DOHH2 (cell line): ENCODE results near the gene COX4I1.

Experiments
- H3F3A ChIP-seq: fragments of 200-600 bp; sonication (generic), shearing (Covaris generic); 2 replicates; pipeline ENCODE4 v1.6.0; 2016; ENCODE audit warnings: antibody characterized with exemption, mild to moderate bottlenecking; ENCODE audit not compliant: control insufficient read depth, insufficient read depth
- H3K27ac ChIP-seq: fragments of 200-600 bp; sonication (generic); 2 replicates; pipeline ENCODE4 v1.5.1; 2014; ENCODE audit warnings: low read depth, mild to moderate bottlenecking, low read length, moderate library complexity
- H3K27me3 ChIP-seq: fragments of 200-600 bp; sonication (generic); 2 replicates; pipeline ENCODE4 v1.6.1; 2014; ENCODE audit warnings: mild to moderate bottlenecking, low read length, mixed read lengths; ENCODE audit not compliant: control insufficient read depth
- H3K36me3 ChIP-seq: fragments of 200-600 bp; sonication (generic); 2 replicates; pipeline ENCODE4 v1.6.1; 2014; ENCODE audit warnings: mild to moderate bottlenecking, low read length, moderate library complexity, mixed read lengths; ENCODE audit not compliant: control insufficient read depth
- H3K4me1 ChIP-seq: fragments of 200-600 bp; sonication (generic); 2 replicates; pipeline ENCODE4 v1.6.1; 2014; ENCODE audit warnings: mild to moderate bottlenecking, low read length, mixed read lengths; ENCODE audit not compliant: control insufficient read depth
- H3K4me2 ChIP-seq: fragments of 200-600 bp; sonication (generic); 2 replicates; pipeline ENCODE4 v1.6.0; 2014; ENCODE audit warnings: mild to moderate bottlenecking, low read length, moderate library complexity
- H3K4me3 ChIP-seq: fragments of 200-600 bp; sonication (generic); 2 replicates; pipeline ENCODE4 v1.5.1; 2014; ENCODE audit warnings: mild to moderate bottlenecking, low read length, mixed read lengths
- H3K79me2 ChIP-seq: fragments of 200-600 bp; sonication (generic); 2 replicates; pipeline ENCODE4 v1.6.1; 2014; ENCODE audit warnings: mild to moderate bottlenecking, low read length, mixed read lengths; ENCODE audit not compliant: control insufficient read depth
- H3K9me2 ChIP-seq: fragments of 200-600 bp; sonication (generic); replicated peaks from 2 replicates; pipeline ENCODE4 v1.6.1; 2014; ENCODE audit warnings: mild to moderate bottlenecking, low read length, mixed read lengths; ENCODE audit not compliant: control insufficient read depth
- H3K9me3 ChIP-seq: fragments of 200-600 bp; sonication (generic); 2 replicates; pipeline ENCODE4 v1.6.1; 2014; ENCODE audit warnings: antibody characterized with exemption, low read length, mixed read lengths; ENCODE audit not compliant: control insufficient read depth, insufficient read depth
- H4K20me1 ChIP-seq: fragments of 200-600 bp; sonication (generic); 2 replicates; pipeline ENCODE4 v1.6.0; 2014; ENCODE audit warnings: low read depth, mild to moderate bottlenecking, antibody characterized with exemption, low read length, moderate library complexity; ENCODE audit not compliant: control insufficient read depth, insufficient read depth
- EZH2phosphoT487 ChIP-seq: fragments of 200-600 bp; sonication (generic); IDR thresholded peaks from 2 replicates; pipeline ENCODE4 v1.6.1; 2017; ENCODE audit warnings: borderline replicate concordance, mild to moderate bottlenecking, antibody characterized with exemption, low read length, moderate library complexity, mixed read lengths
- TF ChIP-seq, protein P1 (sequence below): fragments of 200-600 bp; sonication (generic); IDR thresholded peaks from one replicate; pipeline ENCODE4 v1.5.1; 2014; ENCODE audit warnings: antibody characterized with exemption, mild to moderate bottlenecking, low read depth, low read length; ENCODE audit not compliant: poor library complexity, severe bottlenecking

COX4I1 gene

GRCh38 chr16:85848986-85849385 is 49.5 kb downstream of the COX4I1 start:
- Histone ChIP-seq H3K79me2 (no peaks in the 10 kb centered on the region), H3K4me2 (no peak overlapping the region), H3K4me1 (peaks cover 20% of the 10 kb centered on the region), H3F3A (no peaks in the 10 kb centered on the region), H4K20me1 (no peaks in the 10 kb centered on the region), H3K27ac (no peak overlapping the region), H3K4me3 (no peak overlapping the region), H3K9me2 (no peaks in the 10 kb centered on the region), H3K9me3 (no peaks in the 10 kb centered on the region), H3K36me3 (no peaks in the 10 kb centered on the region), H3K27me3 (no peaks in the 10 kb centered on the region)
- TF ChIP-seq, protein P1, sequence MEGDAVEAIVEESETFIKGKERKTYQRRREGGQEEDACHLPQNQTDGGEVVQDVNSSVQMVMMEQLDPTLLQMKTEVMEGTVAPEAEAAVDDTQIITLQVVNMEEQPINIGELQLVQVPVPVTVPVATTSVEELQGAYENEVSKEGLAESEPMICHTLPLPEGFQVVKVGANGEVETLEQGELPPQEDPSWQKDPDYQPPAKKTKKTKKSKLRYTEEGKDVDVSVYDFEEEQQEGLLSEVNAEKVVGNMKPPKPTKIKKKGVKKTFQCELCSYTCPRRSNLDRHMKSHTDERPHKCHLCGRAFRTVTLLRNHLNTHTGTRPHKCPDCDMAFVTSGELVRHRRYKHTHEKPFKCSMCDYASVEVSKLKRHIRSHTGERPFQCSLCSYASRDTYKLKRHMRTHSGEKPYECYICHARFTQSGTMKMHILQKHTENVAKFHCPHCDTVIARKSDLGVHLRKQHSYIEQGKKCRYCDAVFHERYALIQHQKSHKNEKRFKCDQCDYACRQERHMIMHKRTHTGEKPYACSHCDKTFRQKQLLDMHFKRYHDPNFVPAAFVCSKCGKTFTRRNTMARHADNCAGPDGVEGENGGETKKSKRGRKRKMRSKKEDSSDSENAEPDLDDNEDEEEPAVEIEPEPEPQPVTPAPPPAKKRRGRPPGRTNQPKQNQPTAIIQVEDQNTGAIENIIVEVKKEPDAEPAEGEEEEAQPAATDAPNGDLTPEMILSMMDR, result no peak

DNA sequence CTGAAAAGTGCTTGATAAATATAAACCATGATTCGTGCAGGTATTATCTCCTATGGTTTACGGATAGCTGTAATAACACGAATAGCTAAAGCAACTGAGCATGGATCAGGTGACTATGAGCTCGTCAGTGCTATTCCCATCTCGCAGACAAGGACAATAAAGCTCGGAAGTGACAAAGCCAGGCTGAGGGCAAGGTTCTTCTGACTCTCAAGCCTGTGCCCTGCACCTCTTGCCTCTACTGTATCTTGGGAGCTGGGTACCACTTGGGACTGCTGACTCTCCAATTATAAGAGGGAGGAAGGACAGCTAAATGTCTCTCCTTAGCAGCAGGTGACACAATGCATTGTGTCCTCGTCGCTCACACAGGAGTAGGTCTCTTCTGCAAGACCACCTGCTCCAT is 49.9 kb downstream of the COX4I1 start:
- no peaks in the 10 kb centered on the region for H3K36me3 ChIP-seq
- no peak overlapping the region for H3K4me3 ChIP-seq
- H3K27ac ChIP-seq, result no peak overlapping the region
- H3K4me2 ChIP-seq, result no peak overlapping the region
- TF ChIP-seq EZH2phosphoT487, result no peak
- TF ChIP-seq, protein P1, result no peak
- no peaks in the 10 kb centered on the region for H3K9me2 ChIP-seq
- H3K4me1 ChIP-seq, result peaks cover 24% of the 10 kb centered on the region
- H3K27me3 ChIP-seq, result no peaks in the 10 kb centered on the region
- no peaks in the 10 kb centered on the region for H4K20me1 ChIP-seq
- H3K79me2 ChIP-seq, result no peaks in the 10 kb centered on the region
- H3K9me3 ChIP-seq, result no peaks in the 10 kb centered on the region
- H3F3A ChIP-seq, result no peaks in the 10 kb centered on the region

GRCh38 chr16:85850344-85850880 is 50.9 kb downstream of the COX4I1 start:
- H3K4me3 ChIP-seq, result no peak overlapping the region
- no peaks in the 10 kb centered on the region for H3K79me2 ChIP-seq
- peaks cover 3% of the 10 kb centered on the region; the same call in 1 of the 2 replicates for H3K9me3 ChIP-seq
- H3F3A ChIP-seq, result no peaks in the 10 kb centered on the region
- H3K9me2 ChIP-seq, result no peaks in the 10 kb centered on the region
- peaks cover 29% of the 10 kb centered on the region for H3K4me1 ChIP-seq
- H3K36me3 ChIP-seq, result no peaks in the 10 kb centered on the region
- H3K4me2 ChIP-seq, result no peak overlapping the region
- no peaks in the 10 kb centered on the region for H4K20me1 ChIP-seq
- no peak overlapping the region for H3K27ac ChIP-seq
- TF ChIP-seq, protein P1, result no peak
- TF ChIP-seq EZH2phosphoT487, result no peak
- no peaks in the 10 kb centered on the region for H3K27me3 ChIP-seq
